Right lung (tissue), 5 donors: ENCODE measurements around the gene SULF2. TPM values are rescaled to one million over a fixed set of nuclear protein-coding genes. Genes with fewer than 3 reads are reported as not detected.

Experiments used
- DNase-seq, 2 donors: peaks; one replicate each; pipeline ENCODE4 v3.0.0-alpha.2; 2013
- polyA plus RNA-seq, 5 donors: library from polyadenylated mRNA; unstranded; fragments of 120-200 nt; gene quantifications; one replicate each; pipeline versions ENCODE4 v1.2.1 to v1.2.3, GENCODE V29; 2013; ENCODE audit warnings: inconsistent platforms in 1 of 5, low replicate concordance in 1 of 5; ENCODE audit not compliant: insufficient read length in 5 of 5, insufficient read depth in 1 of 5

The SULF2 gene
- polyA plus RNA-seq, 5 donors = 11.4 to 18.2 (median 11.7) TPM

- no peak for DNase-seq
These were observed 47.4 kb downstream of the SULF2 start for GRCh38 chr20:47737923-47738322.

- DNase-seq = no peak
These were observed 48.6 kb downstream of the SULF2 start for GRCh38 chr20:47736570-47737152.

GRCh38 chr20:47735412-47736400 is 49.6 kb downstream of the SULF2 start:
- DNase-seq = peak in 1 of 2 donors; percentile 31

- no peak for DNase-seq
These were observed 50.4 kb downstream of the SULF2 start for GRCh38 chr20:47734870-47735269.

DNA sequence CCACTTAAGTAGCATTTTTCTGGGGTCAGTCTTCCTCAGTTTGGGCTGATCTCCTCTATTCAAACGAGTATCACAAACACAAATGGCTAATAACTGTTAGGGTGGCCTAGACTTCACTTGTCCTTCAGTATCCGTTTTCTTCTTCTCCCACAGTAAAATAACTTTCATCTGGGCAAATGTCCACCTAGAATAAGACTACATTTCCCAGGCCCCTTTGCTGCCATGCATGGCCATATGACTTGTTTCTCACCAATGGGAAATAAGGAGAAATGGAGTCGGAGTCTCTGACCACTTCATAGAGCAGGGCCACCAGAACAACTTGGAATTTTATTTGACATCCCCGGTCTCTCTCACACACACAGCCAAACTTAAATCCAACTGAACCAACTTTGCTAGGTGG is 51.4 kb downstream of the SULF2 start:
- no peak for DNase-seq

GRCh38 chr20:47730744-47731143 is 54.5 kb downstream of the SULF2 start:
- DNase-seq = no peak

DNA sequence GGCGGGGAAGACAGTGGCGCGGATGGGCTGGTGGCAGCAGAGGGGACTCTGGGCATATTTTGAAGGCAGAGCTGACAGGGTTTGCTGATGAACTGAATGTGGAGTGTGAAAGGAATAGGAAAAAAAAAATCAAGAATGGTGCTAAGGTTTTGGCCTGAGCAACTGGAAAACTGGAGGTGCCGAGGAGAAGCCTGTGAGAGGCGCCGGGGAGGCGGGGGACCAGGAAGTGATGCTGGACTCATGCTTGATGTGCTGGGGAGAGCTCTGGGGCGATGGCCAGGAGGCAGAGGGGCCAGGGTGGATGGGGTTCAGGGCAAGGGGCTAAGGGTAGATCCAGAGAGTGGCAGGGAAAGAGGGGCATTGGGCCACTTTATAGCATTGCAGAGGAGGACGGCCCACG is 55.8 kb downstream of the SULF2 start:
- DNase-seq = no peak

DNA sequence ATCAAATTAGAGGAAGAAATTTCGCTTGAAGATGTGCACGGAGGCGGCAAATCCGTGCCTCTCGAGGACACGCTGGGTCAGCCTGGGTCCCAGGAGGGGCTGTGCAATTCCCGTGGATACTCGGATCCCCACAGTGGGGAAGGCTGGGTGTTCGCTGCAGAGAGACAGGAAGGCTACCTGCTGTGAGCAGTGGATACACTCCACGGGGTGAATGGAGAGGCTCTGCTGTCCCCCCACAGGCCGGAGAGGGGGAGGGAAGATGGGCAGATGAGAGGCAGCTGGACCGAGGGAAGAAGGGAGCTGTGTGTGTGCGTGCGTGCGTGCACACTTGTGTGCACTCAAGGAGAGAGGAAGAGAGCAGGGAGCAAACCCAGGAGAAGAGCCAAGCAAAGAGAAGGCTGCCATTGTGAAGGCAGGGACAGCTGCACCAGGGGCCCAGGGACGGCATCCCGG is 57.3 kb downstream of the SULF2 start:
- no peak for DNase-seq

GRCh38 chr20:47727170-47727880 is 58.0 kb downstream of the SULF2 start:
- DNase-seq = no peak

- DNase-seq = no peak
These were observed 58.6 kb downstream of the SULF2 start for GRCh38 chr20:47726632-47727031.

DNA sequence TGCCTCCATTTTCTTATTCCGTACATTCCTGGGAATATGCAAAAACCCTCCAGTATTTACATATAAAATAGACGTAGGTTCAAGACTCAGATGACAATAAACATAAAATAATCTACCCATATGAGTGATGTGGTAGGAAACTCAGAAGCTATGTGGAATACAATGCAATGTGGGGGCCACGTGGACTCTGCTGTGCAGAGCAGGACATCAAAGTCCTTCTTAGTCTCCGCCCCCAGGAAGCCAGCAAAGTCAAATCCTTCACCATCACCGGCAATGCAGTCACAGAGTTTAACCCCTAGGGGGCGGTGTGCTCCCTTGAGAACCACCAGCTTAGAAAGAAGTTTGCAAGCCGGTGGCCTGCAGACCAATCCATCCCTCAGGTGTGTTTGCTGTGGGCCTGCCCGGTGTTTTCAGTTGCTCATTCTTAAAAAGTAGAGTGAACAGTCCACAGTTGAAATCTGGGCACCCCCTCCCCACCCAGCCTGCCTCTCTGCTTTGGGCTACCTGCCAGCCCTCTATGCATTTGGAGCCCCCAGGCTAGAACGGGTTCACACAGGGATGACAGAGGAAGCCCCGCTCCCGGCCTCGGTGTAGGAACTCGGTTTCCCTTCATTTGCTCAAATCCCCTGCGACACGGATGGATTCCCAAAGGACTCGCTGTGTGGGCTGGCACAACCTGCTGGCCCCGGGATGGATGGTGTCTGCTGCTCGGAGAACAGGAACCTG is 59.9 kb downstream of the SULF2 start:
- peak; percentile 30 to 46 for DNase-seq

DNA sequence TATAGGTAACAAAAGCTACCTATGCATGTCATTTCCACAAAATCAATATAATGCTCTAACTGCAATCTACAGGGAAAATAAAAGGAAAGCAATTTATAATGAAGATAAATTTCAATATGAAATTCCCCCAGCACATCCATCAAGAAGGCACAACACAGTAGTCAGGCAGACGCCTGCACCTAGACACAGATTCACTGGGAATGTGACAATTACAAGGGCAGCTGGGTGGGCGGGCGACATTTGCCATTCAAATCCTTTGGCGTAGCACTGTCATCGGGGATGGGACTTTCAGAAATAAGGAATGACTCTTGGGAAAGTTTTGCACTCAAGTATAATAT is 60.4 kb downstream of the SULF2 start:
- DNase-seq = no peak

DNA sequence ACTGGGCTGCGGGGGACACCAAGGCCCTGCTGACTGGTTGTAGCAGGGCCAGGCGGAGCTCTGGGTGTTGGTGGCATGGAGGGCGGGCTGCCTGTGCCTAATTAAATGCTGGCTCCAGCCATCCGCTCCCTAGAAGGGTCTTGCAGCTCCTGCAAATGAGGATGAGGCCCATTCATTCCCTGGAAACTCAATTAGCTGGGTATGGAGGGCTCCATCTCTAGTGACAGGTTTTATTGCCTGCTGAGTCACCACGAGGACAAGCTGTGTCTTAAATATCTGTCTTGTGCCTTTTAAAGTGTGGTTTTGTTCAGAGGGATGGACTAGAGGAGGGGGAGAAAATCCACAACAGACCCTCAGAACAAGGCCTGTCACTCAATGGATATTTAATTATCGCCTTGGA is 60.9 kb downstream of the SULF2 start:
- no peak for DNase-seq

DNA sequence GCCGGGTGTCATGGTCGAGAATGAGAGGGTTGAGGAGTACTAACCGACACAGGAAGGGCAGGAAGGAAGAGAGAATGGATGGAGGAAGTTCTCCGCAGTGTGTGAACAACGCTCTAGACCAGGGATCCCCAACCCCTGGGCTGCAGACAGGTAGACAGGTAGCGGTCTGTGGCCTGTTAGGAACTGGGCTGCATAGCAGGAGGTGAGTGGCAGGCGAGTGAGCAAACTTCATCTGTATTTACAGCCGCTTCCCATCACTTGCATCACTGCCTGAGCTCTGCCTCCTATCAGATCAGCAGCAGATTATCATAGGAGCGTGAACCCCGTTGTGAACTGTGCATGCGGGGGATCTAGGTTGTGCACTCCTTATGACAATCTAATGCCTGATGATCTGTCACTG is 62.0 kb downstream of the SULF2 start:
- no peak for DNase-seq

- DNase-seq = no peak
These were observed 64.4 kb downstream of the SULF2 start for GRCh38 chr20:47720636-47721427.

DNA sequence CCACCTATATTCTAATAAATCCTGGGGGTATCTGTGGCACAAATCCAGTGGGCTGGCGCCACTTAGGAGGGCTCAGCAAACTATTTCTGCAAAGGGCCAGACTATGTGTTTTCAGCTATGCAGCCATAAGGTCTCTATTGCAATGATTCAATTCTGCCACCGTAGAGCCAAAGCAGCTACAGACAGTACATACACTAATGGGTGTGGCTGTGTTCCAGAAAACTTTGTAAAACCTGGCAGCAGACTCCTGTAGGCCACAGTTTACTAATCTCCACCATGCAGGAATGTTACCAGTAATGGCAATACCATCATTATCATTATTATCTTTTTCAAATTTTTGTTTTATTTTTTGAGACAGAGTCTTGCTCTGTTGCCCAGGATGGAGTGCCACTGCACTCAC is 65.7 kb downstream of the SULF2 start:
- no peak for DNase-seq

- no peak for DNase-seq
These were observed 66.1 kb downstream of the SULF2 start for GRCh38 chr20:47719211-47719610.

DNA sequence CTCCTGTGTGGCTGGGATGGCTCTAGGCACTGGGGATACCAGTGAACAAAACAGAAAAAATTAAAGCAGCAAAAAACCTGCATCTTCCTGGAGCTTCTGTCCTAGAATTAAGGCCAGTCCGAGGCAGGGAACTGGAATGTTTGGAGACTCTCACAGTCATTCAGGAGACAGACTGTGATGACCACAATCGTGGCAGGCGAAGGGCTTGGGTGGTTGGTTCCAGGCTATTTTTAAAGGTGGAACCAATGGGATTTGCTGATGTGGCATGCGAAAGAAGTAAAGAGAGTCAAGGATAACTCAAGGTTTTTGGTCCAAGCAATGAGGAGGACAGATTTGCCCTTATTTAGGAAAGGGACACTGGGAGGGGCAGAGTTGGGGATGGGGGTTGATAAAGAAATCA is 66.9 kb downstream of the SULF2 start:
- no peak for DNase-seq

DNA sequence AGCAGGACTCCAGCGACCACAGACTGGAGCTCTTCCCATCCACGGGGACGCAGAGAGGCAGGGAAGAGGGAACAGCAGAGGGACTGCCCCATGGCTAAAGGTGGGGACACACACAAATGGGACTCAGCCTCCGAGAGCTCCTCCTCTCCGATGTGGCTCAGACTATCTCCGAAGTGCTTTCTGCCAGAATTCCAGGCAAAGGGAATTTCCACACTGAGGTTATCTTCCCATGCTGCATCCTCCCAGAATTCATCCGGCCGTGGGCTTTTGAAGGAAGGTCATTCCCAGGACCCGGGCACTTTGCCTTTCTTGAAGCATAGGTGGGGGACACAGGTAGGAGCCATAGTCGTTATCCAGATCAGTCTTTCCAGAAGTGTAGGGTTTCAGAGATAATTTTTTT is 67.9 kb downstream of the SULF2 start:
- DNase-seq = no peak

GRCh38 chr20:47713878-47714450 is 71.3 kb downstream of the SULF2 start:
- DNase-seq = no peak

- no peak for DNase-seq
These were observed 72.1 kb downstream of the SULF2 start for GRCh38 chr20:47713163-47713562.
